Right ventricle myocardium superior (tissue), 1 donor: ENCODE measurements around the gene RAB7A. TPM values are rescaled to one million over a fixed set of nuclear protein-coding genes. Genes with fewer than 3 reads are reported as not detected.
"Not testable (repeated sequence)": the region's sequence is repeated elsewhere in the genome, so short reads cannot be mapped to it uniquely, and the experiment has no call there.

Experiments
- ATAC-seq: fragments of 200-7000 bp; cut with Tn5 transposase; one replicate; pipeline ENCODE4 v1.9.1; 2020; ENCODE audit warnings: mild to moderate bottlenecking; ENCODE audit not compliant: poor library complexity
- DNase-seq: peaks from one replicate; pipeline ENCODE4 v3.0.0-alpha.2; 2020
- intact Hi-C: fragments of 100-400 bp; cut with DNase I; formaldehyde crosslinking; loops from one replicate; pipeline ENCODE4 v1.11.2; 2022
- total RNA-seq: library from RNA; stranded (reverse); fragmentation: NEBNext Ultra II Directional; extraction: Animal tissue kit (Norgen Biotek cat#: 25700); gene quantifications from one replicate; pipeline ENCODE4 v1.2.1, GENCODE V29; 2021
- donor health status: DM: no; HTN: yes; CAD: no; lungs with severe emphysema.

RAB7A gene
- total RNA-seq, 1 donor from 2014 or later = 240 TPM

- DNase-seq (no peak), ATAC-seq (no peak)
- intact Hi-C loops = no loop called here
Measured at GRCh38 chr3:128709038-128709437, 16.9 kb upstream of the RAB7A start.

DNA sequence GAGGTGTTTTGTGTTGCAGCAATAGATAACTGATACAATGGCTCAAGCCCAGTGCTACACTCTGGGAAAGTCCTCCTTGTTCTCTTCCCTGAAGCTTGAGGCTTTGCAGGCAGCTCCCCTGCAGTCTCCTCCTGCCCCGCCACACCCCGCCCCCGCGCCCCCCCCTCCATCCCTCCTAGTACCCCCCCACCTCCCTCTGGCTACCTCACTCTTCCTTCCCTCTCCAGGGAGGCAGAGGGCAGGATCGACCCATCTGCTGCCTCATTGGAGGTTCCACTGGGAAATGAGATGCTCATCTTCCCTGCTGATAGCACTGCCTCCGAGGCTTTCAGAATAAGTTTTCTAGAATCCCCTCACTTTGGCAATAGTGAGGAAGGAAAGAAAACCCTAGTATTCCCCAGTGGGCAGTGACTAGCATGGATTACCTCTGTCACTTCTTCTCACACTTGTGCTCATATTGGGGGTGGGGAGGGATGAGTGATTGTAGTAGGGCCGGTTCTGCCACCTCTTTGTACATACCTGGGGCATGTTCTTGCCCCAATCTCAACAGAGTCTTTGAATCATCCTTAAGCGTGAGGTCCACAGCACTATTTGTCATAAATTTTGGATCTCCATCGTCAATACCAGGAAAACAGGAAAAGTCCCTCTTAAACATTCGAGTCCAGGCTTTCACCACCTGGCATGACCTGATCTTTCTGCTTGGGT, 16.3 kb upstream of the RAB7A start:
- DNase-seq (no peak), ATAC-seq (no peak)
- intact Hi-C loops = no loop called here

- intact Hi-C loops = no loop called here
Measured at GRCh38 chr3:128710816-128711433, 15.1 kb upstream of the RAB7A start.

DNA sequence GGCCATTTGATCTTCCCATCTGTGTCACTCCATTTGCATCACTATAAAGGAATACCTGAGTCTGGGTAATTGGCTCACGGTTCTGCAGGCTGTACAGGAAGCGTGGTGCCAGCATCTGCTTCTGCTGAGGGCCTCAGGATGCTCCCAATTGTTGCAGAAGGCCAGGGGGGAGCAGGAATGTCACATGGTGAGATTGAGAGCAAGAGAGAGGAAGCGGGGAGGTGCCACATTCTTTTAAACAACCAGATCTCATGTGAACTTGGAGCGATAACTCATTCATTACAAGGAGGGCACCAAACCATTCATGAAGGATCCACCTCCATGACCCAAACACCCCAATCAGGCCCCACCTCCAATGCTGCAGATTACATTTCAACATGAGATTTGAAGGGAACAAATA, 13.1 kb upstream of the RAB7A start:
- intact Hi-C loops = no loop called here
- no peak for DNase-seq
- no peak for ATAC-seq

More at GRCh38 chr3:128710816-128711433, 15.1 kb upstream of the RAB7A start:
- DNase-seq = no peak
- ATAC-seq = no peak

DNA sequence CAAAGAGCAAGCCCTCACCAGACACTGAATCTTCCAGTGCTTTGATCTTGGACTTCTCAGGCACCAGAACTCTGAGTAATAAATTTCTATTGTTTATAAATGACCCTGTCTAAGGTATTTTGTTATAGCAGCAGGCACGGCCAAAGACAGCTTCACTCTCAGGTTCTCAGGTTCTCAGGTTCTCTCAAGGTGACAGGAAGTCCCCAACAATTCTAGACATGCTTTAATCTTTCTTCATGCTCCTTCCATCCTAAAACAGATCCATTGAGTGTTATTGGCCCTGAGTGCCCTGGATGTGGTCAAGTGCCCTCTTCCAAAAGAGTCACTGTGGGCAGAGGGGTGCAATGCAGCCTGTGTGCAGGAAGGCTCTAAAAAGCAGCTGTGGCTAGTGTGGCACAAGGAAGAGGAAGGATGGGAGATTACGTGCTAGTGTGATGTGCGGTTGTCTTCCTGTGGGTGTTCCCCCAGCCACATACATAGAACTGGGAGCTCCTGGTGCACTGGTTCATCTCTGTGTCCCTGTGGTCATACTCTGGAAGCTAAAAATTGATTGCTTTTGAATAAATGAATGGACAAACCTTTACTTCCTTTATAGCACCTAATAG, 11.0 kb upstream of the RAB7A start:
- DNase-seq (no peak), ATAC-seq (no peak)
- intact Hi-C loops = no loop called here

DNA sequence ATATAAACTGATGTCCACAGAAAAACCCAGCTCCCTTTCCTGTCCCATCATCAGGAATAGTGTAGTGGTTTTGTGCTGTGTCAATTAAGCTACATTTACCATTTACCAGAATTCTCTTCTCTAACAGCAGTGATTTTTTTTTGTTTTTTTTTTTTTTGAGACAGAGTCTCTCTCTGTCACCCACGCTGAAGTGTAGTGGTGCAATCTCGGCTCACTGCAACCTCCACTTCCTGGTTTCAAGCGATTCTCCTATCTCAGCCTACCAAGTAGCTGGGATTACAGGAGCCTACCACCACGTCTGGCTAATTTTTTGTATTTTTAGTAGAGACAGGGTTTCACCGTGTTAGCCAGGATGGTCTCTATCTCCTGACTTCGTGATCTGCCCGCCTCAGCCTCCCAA, 7.1 kb upstream of the RAB7A start:
- intact Hi-C loops, ATAC-seq, DNase-seq: not testable (repeated sequence)

DNA sequence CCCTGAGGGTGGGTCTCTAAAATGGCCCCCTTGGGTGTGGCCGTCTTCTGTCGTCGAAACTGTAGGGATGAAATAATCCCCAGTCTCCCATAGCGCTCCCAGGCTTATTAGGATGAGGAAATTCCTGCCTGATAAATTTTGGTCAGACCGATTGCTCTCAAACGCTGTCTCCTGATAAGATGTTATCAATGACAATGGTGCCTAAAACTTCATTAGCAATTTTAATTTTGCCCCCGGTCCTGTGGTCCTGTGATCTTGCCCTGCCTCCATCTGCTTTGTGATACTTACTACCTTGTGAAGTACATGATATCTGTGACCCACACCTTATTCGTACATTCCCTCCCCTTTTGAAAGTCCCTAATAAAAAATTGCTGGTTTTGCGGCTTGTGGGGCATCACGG, 5.1 kb upstream of the RAB7A start:
- intact Hi-C loops = loop anchor here (10.0 kb wide), 1 partner anchor 74 kb away; no protein-coding TSS in a partner anchor
- no peak for ATAC-seq

GRCh38 chr3:128723477-128723876, 2.5 kb upstream of the RAB7A start:
- no peak for ATAC-seq

More for the DNA sequence above, 5.1 kb upstream of the RAB7A start:
- DNase-seq = no peak

GRCh38 chr3:128725547-128726022, 398 bp upstream of the RAB7A start:
- no peak for ATAC-seq
- DNase-seq = no peak
- intact Hi-C loops = loop anchor here (10.0 kb wide), 1 partner anchor 69 kb away; no protein-coding TSS in a partner anchor

More at GRCh38 chr3:128723477-128723876, 2.5 kb upstream of the RAB7A start:
- intact Hi-C loops = loop anchor here (10.0 kb wide), 1 partner anchor 71 kb away; no protein-coding TSS in a partner anchor
- no peak for DNase-seq

DNA sequence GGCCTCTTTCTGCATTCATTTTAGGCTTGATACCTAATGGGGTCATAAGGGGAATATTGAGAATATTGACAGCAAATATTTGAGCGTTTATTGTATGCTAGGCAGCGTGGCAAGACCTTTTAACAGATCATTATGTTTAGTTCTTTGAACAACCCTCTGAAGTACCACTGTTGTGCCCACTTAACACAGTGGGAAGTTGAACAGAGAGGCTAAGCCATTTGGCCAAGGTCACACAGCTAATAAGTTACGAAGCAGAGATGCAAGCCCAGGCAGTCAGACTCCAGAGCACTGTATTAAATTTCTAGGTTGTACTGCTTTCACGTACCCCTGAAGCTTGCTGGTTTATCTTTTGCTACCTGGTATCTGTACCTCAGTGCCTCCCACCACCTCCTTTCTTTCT, 1.1 kb downstream of the RAB7A start:
- intact Hi-C loops = loop anchor here (10.0 kb wide), 1 partner anchor 68 kb away; no protein-coding TSS in a partner anchor
- ATAC-seq = no peak
- no peak for DNase-seq

DNA sequence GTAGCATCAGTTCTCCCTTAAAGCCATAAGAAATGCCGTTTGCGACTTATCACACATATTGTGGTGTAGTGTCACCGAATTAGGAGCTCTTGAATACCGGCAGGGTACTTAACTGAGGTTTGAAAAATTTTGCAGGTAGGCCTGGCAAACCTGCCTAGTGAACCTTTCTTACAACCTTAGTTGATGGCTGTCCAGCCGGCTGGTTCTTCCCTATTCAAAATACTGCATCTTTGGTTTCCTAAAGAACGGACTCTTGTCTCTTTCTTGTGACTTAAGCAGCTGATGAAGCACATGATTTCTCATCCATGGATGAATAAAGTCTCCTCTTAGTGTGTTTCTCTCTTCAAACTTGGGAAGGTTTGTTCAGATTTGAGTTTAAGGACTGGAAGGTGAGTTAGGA, 1.5 kb downstream of the RAB7A start:
- ATAC-seq = no peak
- intact Hi-C loops = loop anchor here (10.0 kb wide), 1 partner anchor 67 kb away; no protein-coding TSS in a partner anchor
- DNase-seq = no peak

GRCh38 chr3:128727996-128728395, 2.0 kb downstream of the RAB7A start:
- DNase-seq (no peak), ATAC-seq (no peak)
- intact Hi-C loops = loop anchor here (10.0 kb wide), 1 partner anchor 67 kb away; no protein-coding TSS in a partner anchor

GRCh38 chr3:128728521-128728920, 2.5 kb downstream of the RAB7A start:
- intact Hi-C loops = loop anchor here (10.0 kb wide), 1 partner anchor 66 kb away; no protein-coding TSS in a partner anchor
- DNase-seq, ATAC-seq: not testable (repeated sequence)

DNA sequence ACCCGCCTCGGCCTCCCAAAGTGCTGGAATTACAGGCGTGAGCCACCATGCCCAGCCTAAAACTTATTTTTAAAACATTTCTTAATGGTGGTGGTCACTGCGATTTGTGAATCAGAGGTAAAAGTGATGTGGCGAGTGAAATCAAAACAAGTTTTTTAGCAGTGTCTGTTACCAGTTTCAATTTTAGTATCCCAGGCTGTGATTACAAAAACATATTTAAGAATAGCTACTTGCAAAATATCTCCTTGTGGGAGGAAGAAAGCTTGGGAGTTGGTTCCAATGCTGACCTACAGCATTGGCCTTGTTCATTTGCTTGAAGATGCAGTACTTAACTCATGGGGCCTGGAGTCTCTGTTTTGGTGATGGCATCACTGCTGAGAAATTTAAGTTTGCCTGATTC, 4.5 kb downstream of the RAB7A start:
- intact Hi-C loops = no loop called here
- ATAC-seq (no peak), DNase-seq (no peak)

- intact Hi-C loops = no loop called here
- ATAC-seq (no peak), DNase-seq (no peak)
Measured at GRCh38 chr3:128734523-128735189, 8.7 kb downstream of the RAB7A start.

DNA sequence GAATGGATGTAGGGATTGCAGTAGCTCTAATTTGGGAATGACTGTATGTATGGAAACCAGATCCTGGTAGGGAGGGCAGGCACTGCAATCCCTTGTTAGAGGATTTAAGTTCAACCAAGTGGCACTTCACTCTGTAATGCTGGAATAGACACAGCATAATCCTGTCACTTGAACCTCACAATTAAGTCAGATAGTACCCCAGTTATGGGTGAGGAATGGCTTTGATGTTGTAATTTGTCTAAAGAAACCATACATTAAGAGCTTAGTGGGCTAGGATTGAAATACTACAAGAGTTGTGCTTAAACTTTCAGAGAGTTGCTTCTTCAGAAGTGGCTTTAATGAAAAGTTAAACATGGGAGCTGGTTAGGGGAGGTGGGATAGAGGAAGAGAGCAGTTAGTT, 9.3 kb downstream of the RAB7A start:
- intact Hi-C loops = no loop called here
- no peak for DNase-seq

GRCh38 chr3:128735884-128736283, 9.9 kb downstream of the RAB7A start:
- no peak for ATAC-seq
- intact Hi-C loops = no loop called here
- no peak for DNase-seq

More for the DNA sequence above, 9.3 kb downstream of the RAB7A start:
- ATAC-seq = no peak

DNA sequence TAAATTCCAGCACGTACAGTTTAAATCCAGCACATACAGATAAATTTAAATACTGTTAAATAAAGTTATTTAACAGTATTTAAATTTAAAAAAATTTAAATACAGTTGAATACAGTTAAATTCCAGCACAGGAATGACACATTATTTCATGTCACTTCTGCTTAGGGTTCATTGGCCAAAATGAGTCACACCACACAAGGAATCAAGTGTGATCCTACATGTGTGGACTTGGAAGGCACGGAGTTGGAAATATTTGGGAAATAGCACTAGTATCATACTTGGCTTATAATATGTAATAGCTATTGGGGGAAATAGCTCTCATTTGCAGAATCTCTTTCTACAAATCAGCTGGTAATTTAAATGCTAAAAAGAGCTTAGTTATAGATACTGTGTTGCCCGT, 10.6 kb downstream of the RAB7A start:
- ATAC-seq (no peak), DNase-seq (no peak)
- intact Hi-C loops = no loop called here

- intact Hi-C loops = no loop called here
- DNase-seq (no peak), ATAC-seq (no peak)
Measured at GRCh38 chr3:128740621-128741020, 14.6 kb downstream of the RAB7A start.
